Fibroblast of peridontal ligament (primary cell): ENCODE data around the gene PCDH15.

Source experiments
- DNase-seq: peaks from one replicate; pipeline ENCODE4 v3.0.0-alpha.2; 2010; ENCODE audit errors: extremely low read depth

PCDH15 gene

DNA sequence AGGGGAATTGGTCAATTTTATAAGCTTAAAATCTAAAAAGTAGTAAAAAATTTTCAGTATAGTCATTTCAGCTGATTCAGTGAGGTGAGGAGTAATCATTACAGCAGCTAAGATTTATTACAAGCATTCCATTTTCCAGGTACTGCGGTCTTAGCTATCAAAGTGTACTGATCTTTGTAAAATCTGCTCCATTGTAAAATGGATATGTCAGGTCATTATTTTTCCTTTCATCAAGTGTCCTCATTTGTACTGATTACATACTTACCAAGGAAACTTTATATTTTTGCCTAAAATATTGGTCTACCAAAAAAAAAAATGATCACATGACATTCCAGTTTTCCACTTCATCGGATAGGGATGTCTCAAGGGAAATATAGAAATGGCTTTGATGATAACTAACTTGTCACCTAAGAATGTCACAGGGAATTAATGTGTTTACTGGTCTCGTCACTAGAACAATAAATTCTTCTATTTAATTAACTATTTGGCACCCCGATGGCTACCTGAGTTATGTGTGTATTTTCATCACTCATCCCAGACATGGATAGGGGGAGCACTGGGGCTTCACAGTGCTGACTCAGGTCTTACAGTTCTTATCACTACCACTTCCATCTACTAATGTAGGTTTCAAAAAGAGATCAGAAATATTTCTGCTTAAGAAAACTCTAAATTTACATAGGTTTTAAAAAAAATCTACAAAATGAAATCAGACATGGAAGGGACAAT is 948.4 kb downstream of the PCDH15 start:
- DNase-seq: no peak

- no peak for DNase-seq
These were observed 954.2 kb downstream of the PCDH15 start for GRCh38 chr10:53846809-53847208.

GRCh38 chr10:53843736-53844362 is 957.2 kb downstream of the PCDH15 start:
- no peak for DNase-seq

- DNase-seq: no peak
These were observed 959.4 kb downstream of the PCDH15 start for GRCh38 chr10:53841483-53842145.

DNA sequence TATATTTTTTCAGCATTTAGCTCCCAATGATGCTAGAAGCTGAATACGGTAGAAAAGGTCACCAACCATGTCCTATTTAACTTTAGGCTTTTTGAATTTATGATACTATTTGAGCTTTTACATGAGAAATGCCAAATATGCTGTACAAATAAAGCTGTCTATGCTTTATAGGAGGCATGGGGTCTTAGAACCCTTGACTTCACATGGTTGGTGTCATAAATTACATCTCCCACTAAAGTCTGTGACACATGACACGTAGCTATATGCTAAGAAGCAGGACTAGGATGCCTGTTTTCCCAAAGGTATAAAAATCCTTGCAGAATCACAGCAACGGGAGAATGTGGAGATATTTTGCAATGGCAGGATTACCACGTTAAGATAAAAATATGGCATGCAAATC is 960.4 kb downstream of the PCDH15 start:
- DNase-seq: no peak

GRCh38 chr10:53839440-53840039 is 961.5 kb downstream of the PCDH15 start:
- peak; percentile 9 for DNase-seq

DNA sequence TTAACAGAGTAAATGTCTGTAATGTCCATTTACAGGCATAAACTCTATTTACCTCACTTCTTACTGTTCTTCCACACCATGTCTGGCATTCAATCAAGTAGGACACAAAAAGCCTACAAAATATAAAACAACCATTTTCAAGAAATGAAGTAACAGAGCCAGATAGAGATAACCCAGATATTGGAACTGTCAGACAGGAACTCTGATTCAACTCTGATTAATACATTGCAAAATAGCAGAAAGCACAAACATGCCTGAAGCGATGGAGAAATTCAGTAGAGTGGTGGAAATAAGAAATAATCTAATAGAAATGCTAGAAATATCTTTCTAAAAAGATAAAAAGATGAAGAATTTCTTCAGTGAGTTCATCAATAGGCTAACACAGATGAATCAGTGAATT is 964.4 kb downstream of the PCDH15 start:
- DNase-seq: no peak

- no peak for DNase-seq
These were observed 967.1 kb downstream of the PCDH15 start for GRCh38 chr10:53833908-53834307.

DNA sequence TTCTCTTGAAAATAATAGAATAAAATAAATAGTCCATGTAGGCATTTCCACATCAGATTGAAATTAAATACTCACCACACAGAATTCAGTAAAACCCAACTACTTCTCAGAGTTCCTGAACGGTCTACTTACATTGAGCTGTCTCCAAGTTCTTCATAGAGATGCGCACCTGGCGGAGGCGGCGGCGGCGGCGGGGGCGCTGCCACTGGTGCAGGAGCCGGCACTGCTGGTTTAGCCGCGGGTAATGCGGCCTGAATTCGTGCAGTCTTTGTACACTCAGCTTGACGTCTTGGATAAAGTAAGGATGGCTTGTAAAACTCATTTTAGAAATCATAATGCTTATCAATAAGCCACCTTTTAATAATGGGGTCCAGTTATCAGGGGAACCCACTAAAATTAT is 973.8 kb downstream of the PCDH15 start:
- no peak for DNase-seq

GRCh38 chr10:53808677-53809372 is 992.2 kb downstream of the PCDH15 start:
- no peak for DNase-seq

DNA sequence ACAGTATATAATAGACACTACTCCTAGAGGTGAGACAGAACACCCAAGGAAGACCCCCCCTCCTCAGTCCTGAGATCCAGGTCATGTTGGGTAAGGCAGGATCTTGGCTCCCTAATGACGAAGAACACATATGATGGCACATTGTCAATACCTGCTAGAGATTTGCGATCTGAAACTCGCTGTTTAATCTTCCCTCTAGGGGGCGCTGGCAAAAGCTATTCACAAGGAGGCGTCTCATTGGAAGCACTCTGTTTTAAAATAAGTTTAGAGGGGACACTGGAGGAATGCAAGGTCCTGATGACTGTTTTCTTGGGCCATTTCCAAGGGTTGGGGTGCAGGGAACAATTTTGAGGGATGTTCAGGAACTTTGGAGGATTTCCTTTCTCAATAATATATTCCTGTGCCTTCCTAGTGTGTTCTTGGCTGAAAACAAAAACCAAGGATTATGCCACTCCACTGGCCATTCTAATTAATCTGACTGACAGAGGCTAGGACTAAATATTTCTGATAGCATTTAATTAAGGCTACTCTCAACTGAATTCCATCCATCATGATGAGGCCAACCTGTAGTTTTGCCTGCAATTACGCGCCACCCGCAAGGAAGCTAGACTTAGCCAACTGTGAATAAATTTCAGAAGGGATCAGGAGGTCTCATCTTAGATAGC is 1014.7 kb downstream of the PCDH15 start:
- no peak for DNase-seq

GRCh38 chr10:53771701-53772100 is 1029.3 kb downstream of the PCDH15 start:
- DNase-seq: no peak

DNA sequence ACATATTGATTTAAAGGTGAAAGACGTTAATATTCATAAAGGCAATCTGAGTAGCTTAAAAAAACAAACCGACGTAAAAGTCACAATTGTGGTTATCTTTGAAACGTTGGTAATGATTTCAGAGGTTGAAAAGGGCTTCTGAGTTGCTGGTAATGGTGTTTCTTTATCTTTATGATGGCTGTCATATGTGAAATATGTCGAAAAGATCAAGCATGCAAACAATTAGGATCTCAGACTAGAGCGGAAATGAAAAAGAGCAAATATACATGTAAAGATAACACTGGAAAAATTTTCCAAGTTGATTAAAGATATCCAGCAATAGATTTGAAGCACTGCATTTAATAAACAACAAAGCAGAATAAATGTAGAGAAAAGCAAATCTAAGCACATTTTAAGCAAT is 1030.1 kb downstream of the PCDH15 start:
- DNase-seq: no peak

DNA sequence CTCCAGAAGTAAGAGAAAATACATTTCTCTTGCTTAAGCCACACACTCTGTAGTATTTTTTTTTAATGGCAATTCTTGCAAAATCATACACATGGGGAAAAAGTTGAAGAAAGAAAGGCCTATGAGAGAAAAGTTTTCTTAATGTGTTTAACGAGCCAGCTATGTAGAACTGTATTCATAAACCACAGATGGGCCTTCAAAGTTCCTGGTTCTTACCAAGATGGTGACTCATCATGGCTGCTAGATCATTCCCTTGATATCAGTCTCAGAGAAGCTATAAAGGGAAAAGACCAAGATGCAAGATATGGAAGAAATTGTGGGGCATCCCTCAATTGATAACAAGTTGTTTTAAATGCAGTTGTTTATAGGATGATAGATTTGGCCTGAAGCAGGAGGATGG is 1035.7 kb downstream of the PCDH15 start:
- DNase-seq: no peak

GRCh38 chr10:53754596-53755250 is 1046.3 kb downstream of the PCDH15 start:
- no peak for DNase-seq
